Ammon's horn (tissue), 1 donor: Measurements from ENCODE around the gene ATP6V1E1.
"Not testable (repeated sequence)": the region's sequence is repeated elsewhere in the genome, so short reads cannot be mapped to it uniquely, and the experiment has no call there.

Source experiments
- DNase-seq: peaks from one replicate; pipeline ENCODE4 v3.0.0-alpha.2; 2016; ENCODE audit warnings: low spot score

ATP6V1E1 gene

DNA sequence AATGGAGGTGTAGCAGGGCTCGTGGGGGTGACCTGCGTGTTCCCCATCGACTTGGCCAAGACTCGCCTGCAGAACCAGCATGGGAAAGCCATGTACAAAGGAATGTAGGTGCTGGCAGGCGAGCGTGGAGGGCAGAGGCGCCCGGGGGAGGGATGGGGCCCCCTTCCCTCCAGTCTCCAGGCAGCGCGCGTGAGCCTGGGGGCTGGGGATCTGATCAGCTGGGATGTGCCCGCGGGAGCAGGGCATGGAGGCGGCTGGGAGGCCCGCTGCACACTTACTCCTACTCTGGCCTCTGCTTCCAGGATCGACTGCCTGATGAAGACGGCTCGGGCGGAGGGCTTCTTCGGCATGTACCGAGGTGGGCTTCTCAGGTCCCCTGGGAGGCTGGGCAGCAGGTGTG, 47.5 kb downstream of the ATP6V1E1 start:
- DNase-seq: no peak

DNA sequence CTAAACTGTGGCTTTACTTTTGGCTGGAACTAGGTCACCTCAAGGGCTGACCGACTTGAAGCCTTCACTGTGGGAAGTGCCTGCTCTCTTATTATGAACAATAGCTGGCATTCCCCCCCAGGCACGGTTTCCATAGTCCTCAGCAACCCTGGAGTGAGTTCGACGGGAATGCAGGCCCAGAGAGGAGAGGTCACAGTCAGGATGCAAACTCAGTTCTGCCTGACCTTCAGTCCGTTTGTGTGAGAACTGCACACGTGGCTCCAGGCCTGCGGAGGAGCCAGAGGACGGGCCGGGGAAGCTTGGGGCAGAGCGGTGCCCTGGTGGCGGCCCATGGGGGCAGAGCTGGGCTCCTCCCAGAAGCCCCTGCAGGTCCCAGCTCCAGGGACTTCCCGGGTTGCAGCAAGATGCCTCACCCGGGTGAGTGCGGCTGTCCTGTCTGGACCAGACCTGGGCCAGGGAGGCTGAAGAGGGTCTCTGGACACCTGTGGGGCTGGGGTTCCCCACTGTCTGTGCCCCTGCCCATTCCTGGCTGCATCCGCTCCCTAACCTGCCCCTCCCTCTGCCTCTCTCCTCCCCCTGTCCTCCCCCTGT, 48.0 kb downstream of the ATP6V1E1 start:
- DNase-seq: no peak

DNA sequence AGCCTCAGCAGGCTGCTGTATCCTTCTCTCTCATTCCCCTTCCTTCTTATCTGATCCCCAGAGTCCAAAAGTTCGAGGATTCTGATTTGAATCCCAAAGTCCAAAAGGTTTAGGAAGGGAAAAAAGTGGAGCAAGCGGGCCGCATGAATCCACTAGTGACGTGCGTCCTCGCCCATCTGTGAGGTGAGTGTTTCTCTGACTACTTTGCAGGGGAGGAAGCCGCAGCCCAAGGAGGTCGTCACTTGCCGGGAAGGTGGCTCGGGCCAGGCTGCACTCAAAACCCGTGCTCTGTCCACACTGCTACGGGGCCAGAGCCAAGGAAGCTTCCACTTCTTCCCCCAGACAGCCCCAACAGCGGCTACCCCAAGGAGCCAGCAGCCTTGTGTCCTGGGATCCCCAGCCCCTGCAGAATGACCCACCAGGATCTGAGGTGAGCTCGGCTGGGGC, 49.0 kb downstream of the ATP6V1E1 start:
- no peak for DNase-seq

DNA sequence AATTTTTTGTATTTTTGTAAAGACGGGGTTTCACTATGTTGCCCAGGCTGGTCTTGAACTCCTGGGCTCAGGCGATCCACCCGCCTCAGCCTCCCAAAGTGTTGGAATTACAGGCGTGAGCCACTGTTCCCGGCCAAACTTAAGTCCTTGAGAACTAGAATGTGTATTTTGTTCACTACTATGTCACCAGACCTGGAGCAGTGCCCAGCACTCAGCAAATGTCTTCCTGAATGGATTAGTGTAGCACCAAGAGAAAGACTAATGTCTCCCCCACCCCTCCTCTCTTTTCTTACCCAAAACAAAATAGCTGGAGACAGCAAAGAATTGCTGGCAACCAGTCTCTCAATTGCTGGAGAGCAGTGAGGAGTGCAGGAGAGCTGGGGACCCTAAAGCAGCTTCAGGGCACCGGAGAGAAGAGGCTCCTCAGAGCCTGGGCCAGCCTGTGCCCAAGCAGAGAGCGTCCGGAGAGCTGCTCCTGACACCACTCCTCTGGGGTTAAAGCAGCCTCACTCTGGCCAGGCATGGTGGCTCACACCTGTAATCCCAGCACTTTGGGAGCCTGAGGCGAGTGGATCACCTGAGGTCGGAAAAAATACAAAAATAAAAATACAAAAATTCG, 50.3 kb downstream of the ATP6V1E1 start:
- peak; percentile 85 for DNase-seq

DNA sequence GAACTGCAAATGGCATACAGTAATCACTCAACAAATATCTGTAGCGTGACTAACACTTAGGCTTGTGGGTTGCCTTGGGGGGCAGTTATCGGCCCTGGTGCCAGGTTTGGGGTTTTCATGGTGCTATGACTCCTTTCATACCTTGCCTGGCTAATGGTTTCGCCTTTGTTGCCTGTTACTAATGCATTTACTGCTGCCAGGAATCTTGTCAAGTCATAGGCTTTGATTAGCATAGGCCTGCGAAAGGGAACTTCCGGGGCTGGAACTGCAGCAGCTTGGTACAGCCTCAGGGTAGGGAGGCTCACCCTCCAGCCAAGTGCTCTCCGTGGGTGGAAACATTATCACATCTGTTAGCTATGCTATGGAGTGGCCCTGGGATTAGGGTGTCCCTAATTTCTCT, 52.1 kb downstream of the ATP6V1E1 start:
- DNase-seq: no peak

DNA sequence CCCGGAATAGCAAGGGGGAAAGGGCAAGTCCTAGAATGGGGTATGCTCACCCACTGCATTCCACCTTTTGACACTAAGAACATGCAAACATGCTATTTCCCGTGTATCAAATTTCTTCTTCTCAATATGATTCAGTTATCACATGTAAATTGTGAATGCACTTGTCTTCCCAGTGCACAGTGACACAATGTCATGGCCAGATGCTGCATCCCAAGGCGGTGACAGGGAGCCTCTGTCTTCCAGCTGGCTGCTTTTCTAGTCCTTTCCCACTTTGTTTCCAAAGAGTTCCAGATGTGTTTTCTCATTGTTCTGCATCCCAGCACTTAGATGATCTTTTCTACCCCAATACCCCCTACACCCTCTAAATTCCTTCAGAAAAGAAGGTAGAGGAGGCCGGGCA, 52.9 kb downstream of the ATP6V1E1 start:
- DNase-seq: peak; percentile 63

DNA sequence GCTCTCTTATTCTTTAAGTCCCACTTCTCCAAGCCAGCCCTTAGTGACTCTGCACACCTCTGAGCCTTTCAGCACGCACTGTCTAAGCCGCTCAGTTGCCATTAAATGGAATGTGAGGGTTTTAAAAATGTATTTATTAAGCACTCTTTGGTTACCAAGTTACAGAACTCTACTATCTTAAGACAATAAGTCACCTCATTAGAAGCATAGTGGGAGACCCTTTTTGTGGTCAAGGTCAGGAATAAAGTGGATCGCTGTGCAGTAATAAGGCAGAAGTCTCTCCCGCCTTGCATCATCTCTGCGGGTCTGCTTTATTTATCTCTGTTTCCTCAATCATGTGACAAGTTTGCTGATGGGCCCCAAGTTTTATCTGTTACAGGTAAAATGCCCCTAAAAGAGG, 53.4 kb downstream of the ATP6V1E1 start:
- DNase-seq: no peak

DNA sequence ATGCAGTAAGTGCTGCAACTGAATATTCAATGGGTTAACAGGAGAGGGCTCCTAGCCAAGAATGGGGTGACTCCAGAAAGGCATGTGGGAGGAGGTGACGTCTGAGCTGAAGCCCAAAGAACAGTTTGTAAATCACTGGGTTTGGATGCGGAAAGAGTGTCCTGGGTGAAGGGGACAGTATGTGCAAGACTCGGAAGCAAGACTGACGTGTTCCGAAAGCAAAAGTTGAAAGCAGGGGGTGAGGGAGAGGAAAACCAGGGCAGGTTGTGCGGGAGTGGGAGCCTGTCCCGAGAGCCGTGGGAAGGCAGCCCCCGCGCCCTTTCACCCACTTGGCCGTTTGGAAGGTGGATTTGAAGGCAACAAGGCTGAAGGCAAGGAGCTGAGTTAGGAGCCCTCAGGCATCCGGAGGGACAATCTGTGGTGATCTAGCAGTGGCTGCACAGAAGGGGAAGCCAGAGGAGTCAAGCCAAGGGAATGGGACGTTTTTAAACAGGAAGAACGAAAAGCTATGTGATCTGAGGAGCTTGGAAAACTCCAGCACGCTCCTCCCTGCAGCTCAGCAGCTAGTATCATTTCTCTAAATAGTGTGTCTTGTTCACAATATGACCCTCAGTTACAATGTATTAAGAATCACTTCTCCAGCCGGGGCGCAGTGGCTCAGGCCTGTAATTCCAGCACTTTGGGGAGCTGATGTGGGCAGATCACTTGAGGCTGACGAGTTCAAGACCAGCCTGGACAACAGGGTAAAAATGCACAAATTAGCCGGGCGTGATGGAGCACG, 57.5 kb downstream of the ATP6V1E1 start:
- peak; percentile 89 for DNase-seq

DNA sequence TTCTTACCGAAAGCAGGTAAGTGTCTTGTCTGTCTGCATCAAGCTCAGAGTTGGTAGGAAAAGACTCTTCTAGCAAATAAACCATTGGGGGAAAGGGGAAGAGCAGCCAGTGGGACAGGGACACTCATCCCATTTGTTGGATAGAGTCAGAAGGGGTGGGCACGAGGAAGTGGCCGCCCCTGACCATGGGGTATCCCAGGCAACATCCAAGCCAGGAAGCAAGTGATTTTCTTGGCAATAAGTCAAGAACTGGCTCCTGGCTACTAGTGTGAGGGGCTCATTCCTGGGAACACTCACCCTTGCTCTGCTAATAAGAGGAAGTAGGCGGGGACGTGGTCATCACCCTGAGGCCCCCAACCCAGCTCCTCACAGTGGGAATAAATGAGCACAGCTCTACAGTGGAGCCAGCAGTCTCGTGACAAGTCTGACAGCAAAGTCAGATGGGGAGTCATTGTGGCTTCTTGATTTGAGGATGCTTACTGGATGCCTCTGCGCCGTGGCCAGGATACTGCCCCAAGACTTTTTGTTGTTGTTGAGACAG, 58.5 kb downstream of the ATP6V1E1 start:
- peak; percentile 66 for DNase-seq

DNA sequence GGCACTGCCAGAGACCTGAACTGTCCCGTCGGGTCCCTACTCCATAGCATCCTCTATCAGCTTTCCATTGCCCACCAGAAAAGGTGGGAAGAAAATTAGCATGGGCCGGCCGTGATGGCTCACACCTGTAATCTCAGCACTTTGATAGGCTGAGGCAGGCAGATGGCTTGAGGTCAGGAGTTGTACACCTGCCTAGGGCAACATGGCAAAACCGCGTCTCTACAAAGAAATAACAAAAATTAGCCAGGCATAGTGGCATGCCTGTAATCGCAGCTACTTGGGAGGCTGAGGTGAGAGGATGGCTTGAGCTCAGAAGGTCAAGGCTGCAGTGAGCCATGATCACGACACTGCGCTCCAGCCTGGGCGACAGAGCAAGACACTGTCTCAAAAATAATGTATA, 61.8 kb downstream of the ATP6V1E1 start:
- no peak for DNase-seq

DNA sequence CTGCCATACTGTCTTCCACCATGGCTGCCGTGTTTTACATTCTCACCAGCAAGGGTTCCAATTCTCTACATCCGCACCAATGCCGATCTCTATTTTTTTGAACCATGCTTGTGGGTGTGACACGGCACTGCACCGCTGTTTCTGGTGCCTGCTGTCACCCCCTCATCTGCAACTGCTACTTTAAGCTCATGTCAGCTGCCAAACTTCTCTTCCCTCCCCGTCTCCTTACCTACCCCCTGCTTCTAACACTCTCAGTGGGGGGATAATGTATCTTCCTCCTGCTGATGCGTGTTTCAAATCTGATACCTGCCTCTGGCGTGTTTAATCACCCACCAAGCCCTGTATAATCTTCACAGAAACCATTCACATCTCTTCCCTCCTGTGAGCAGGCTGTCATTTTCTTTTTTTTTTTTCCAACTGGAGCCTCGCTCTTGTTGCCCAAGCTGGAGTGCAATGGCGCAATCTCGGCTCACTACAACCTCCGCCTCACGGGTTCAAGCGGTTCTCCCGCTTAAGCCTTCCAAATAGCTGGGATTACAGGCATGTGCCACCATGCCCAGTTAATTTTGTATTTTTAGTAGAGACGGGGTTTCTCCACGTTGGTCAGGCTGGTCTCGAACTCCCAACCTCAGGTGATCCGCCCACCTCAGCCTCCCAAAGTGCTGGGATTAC, 62.4 kb downstream of the ATP6V1E1 start:
- DNase-seq: not testable (repeated sequence)

DNA sequence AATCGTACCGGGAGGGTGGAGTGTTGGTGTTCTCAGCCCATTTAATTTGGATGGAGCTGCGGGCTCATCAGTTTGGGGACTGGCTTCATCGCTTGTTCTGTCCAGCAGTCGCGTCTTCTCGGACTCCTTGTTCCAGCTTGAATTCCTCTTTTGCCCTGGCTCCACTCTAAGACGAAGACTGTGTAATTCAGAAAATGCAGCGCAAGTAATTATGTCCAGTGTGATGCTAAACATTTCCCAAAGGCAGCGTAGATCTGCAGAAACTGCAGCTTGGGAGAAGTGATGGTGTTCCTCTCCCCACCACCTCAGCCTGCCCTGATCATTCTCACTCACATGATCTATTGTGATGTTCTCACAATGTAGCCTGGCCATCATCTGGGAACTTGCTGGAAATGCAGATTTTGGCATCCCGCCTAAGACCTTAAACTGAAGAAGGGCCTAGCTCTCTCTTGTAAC, 64.6 kb downstream of the ATP6V1E1 start:
- peak; percentile 78 for DNase-seq

DNA sequence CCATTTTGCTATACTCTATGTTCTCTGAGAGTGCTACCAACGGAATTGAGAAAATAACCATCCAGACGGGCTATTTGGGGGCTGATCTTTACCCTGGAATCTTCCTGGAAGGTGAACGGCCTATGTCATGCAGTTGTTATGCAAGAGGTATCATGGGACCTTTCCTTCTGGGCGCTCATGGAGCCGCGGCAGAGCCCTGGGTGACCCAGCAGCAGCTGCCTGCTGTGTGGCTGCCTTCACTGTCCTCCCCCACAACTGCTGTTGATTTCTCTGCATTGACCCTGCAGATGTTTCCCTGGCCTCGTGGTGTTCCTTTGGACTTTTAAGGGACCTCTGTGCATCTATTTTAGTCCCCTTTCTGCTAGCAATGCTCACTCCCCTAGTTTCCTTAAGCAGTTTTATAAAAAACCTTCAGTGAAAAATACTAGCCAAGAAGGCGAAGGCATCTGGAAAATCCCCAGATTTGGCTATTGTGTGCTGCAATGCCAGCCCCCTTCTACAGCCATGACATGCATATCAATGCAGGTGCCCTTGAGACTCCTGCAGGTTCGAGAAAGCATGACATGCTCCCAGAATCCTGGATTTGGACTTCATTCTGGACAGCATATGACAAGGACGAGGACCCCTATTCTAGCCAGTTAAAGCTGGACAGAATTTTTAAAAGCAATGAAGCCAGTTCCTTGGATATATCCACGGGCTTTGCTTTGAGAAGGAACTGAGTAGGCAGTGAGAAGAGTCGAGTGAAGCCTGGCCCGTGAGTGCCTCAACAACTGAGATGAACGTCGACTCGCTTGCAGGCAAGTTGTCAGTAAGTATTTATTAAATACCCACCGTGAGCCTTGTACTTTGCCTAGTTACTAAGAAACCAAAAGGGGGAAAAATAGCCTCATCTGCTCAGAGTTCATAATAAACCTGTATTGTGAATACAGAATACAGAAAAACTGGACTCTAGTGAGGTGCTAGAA, 65.4 kb downstream of the ATP6V1E1 start, which contains the start of gene SLC25A18:
SLC25A18 (plus strand) TSS at position 593 of the 965 bp plus-strand sequence. CDS start 16,447 bp downstream, outside the sequence.
- peak; percentile 77 for DNase-seq

DNA sequence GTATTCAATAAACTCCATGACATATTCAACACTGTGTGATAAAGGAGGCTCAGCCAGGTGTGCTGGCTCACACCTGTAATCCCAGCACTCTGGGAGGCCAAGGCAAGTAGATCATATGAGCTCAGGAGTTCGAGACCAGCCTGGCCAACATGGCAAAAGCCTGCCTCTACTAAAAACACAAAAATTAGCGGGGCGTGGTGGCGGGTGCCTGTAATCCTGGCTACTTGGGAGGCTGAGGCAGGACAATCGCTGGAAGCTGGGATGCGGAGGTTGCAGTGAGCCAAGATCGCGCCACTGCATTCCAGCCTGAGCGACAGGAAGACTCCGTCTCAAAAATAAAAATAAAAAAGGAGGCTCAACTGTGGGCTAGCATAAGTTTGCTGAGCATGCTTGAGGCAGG, 69.4 kb downstream of the ATP6V1E1 start:
- DNase-seq: no peak

DNA sequence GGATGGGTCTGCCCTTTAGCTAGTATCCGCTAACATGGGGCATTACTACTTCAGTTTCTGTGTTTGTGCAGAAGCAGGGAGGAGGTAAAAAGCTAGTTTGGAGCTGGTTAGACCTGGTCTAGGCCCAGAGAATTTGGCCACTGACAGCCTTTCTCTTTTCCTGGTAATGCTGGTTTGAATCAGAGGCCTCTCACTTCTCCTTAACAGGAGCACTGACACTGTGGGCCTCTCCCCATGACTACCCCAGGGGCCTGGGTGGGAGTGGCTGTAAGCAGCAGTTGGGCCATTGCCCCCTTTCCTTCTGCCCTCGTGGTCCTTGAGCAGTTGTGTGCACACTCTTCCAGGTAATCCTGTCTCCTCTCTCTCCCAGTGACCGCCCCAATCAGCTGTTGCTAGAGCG, 73.7 kb downstream of the ATP6V1E1 start:
- DNase-seq: no peak

DNA sequence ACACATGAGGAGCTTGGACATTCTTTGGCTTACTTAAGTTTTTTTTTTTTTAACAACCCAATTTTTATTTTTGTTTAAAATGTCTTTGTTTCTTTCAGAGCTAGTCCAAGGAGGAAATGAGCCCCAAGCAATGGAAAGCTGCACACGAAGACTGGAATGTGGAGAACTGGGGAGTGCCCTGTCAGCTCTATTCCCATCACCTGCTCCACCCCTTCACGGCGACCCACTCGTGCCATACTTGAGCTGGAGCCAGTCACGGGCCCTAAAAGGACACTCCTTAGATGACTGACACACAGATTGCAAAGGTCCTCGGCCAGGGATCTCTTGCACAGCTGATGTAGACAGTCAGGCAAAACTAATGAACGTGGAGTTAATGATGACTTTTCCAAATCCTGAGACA, 75.8 kb downstream of the ATP6V1E1 start:
- no peak for DNase-seq

DNA sequence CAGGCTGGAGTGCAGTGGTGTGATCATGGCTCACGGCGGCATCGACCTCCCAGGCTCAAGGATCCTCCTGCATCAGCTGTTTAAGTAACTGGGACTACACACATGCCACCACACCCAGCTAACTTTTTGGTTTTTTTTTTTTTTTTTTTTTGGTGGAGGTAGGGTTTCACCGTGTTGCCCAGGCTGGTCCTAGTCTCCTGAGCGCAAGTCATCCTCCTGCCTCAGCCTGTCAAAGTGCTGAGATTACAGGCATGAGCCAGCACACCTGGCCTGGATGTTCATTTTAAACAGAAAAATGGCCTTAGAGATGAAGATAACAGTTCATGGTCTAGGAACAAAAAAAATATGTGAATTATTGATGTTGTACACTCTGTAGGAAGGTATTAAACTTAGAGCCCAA, 78.9 kb downstream of the ATP6V1E1 start:
- DNase-seq: no peak

DNA sequence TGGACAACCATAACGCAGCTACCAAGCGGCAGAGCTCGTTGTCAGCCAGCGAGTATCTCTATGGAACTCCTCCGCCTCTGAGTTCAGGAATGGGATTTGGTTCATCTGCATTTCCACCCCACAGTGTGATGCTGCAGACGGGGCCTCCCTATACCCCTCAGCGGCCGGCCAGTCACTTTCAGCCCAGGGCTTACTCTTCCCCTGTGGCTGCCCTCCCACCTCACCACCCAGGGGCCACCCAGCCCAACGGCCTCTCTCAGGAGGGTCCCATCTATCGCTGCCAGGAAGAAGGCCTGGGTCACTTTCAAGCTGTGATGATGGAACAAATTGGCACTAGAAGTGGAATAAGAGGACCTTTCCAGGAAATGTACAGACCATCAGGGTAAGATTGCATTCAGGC, 79.4 kb downstream of the ATP6V1E1 start:
- DNase-seq: no peak

DNA sequence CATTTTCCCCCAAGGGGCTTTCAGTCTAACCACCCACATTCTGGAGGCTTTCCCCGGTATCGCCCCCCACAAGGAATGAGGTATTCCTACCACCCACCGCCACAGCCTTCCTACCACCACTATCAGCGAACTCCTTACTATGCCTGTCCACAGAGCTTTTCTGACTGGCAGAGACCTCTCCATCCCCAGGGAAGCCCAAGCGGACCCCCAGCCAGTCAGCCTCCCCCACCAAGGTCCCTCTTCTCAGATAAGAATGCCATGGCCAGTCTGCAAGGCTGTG, 79.9 kb downstream of the ATP6V1E1 start:
- DNase-seq: no peak

DNA sequence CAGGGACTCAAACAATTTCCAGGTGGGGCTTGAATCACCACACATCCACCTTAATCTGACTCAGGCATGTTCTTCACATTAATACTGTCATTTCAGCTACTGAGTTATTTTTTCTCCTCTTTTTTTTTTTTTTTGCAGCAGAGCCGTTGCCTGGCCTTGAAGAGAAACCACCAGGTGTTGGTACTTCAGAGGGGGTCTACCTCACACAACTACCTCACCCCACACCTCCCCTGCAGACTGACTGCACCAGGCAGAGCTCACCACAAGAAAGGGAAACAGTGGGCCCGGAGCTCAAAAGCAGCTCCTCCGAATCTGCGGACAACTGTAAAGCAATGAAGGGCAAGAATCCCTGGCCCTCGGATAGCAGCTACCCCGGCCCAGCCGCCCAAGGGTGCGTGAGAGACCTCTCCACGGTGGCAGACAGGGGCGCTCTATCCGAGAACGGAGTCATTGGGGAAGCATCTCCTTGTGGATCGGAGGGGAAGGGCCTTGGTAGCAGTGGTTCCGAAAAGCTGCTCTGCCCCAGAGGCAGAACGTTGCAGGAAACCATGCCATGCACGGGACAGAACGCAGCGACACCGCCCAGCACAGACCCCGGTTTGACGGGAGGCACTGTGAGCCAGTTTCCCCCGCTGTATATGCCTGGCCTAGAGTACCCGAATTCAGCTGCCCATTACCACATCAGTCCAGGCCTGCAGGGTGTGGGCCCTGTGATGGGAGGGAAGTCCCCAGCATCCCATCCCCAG, 80.4 kb downstream of the ATP6V1E1 start:
- DNase-seq: no peak

DNA sequence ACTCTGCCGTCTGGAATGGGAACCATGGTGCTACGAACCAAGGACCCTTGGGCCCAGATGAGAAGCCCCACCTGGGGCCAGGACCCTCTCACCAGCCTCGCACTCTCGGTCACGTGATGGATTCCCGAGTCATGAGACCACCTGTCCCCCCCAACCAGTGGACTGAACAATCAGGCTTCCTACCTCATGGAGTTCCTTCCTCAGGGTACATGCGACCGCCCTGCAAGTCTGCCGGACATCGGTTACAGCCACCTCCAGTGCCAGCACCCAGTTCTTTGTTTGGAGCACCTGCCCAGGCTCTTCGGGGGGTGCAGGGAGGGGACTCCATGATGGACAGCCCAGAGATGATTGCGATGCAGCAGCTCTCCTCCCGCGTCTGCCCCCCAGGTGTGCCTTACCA, 86.1 kb downstream of the ATP6V1E1 start:
- no peak for DNase-seq
